ENCODE data around the gene STX2. TPM values are rescaled to one million over a fixed set of nuclear protein-coding genes. Genes with fewer than 3 reads are reported as not detected.

STX2 gene
- total and polyA plus RNA-seq, 2 donors from 2014 or later, result 10.1 to 20.4 TPM

- Histone ChIP-seq H3K27ac (ENCODE audit: low read depth in 2 of 2, low read length in 2 of 2) (peak overlapping the region in 1 of 2 donors; percentile 41), H3K9me3 (ENCODE audit: control insufficient read depth in 2 of 3, insufficient read depth in 1 of 3, low read length in 3 of 3) (no peaks in the 10 kb centered on the region), H3K4me3 (ENCODE audit: low read length in 3 of 3) (peak overlapping the region; percentile 34 to 67 (median 63)), H3K9ac (ENCODE audit: low read length in 3 of 3) (peak overlapping the region; percentile 10 to 63 (median 59)), H3K27me3 (ENCODE audit: control insufficient read depth, insufficient read depth, low read length) (no peaks in the 10 kb centered on the region), H3K4me1 (ENCODE audit: control insufficient read depth in 2 of 3, insufficient read depth in 2 of 3, low read depth in 1 of 3, low read length in 3 of 3) (peaks cover 0 to 9% (median 6%) of the 10 kb centered on the region in 3 donors), H3K36me3 (ENCODE audit: control insufficient read depth in 2 of 3, insufficient read depth in 3 of 3, low read length in 3 of 3) (no peaks in the 10 kb centered on the region)
- no peak for TF ChIP-seq CTCF (IDR thresholded peaks at IDR 0.05; ENCODE audit: borderline replicate concordance, extremely low read depth, insufficient read depth)
- FAIRE-seq, result no peak
- intact Hi-C loops (cut with DNase I), result no loop called here
- peak in 3 of 5 donors; percentile 31 to 86 (median 86) for DNase-seq
Observed at GRCh38 chr12:130838284-130838950, 633 bp downstream of the STX2 start.

GRCh38 chr12:130835436-130835835, 3.6 kb downstream of the STX2 start:
- H3K27me3 ChIP-seq (ENCODE audit: control insufficient read depth, insufficient read depth, low read length), result no peaks in the 10 kb centered on the region
- no peaks in the 10 kb centered on the region for H3K9me3 ChIP-seq (ENCODE audit: control insufficient read depth in 2 of 3, insufficient read depth in 1 of 3, low read length in 3 of 3)
- intact Hi-C loops (cut with DNase I), result no loop called here
- H3K9ac ChIP-seq (ENCODE audit: low read length in 3 of 3), result no peak overlapping the region
- no peak for DNase-seq
- no peak for FAIRE-seq
- peaks cover 0 to 15% (median 6%) of the 10 kb centered on the region in 3 donors for H3K4me1 ChIP-seq (ENCODE audit: control insufficient read depth in 2 of 3, insufficient read depth in 2 of 3, low read depth in 1 of 3, low read length in 3 of 3)
- H3K4me3 ChIP-seq (ENCODE audit: low read length in 3 of 3), result no peak overlapping the region
- no peaks in the 10 kb centered on the region for H3K36me3 ChIP-seq (ENCODE audit: control insufficient read depth in 2 of 3, insufficient read depth in 3 of 3, low read length in 3 of 3)
- no peak for TF ChIP-seq CTCF (IDR thresholded peaks at IDR 0.05; ENCODE audit: borderline replicate concordance, extremely low read depth, insufficient read depth)
- no peak overlapping the region for H3K27ac ChIP-seq (ENCODE audit: low read depth in 2 of 2, low read length in 2 of 2)

- no peak for TF ChIP-seq CTCF (IDR thresholded peaks at IDR 0.05; ENCODE audit: borderline replicate concordance, extremely low read depth, insufficient read depth)
- Histone ChIP-seq H3K4me3 (ENCODE audit: low read length in 3 of 3) (no peak overlapping the region), H3K27me3 (ENCODE audit: control insufficient read depth, insufficient read depth, low read length) (no peaks in the 10 kb centered on the region), H3K4me1 (ENCODE audit: control insufficient read depth in 2 of 3, insufficient read depth in 2 of 3, low read depth in 1 of 3, low read length in 3 of 3) (peaks cover 0 to 14% (median 8%) of the 10 kb centered on the region in 3 donors), H3K9me3 (ENCODE audit: control insufficient read depth in 2 of 3, insufficient read depth in 1 of 3, low read length in 3 of 3) (no peaks in the 10 kb centered on the region), H3K9ac (ENCODE audit: low read length in 3 of 3) (no peak overlapping the region), H3K36me3 (ENCODE audit: control insufficient read depth in 2 of 3, insufficient read depth in 3 of 3, low read length in 3 of 3) (no peaks in the 10 kb centered on the region), H3K27ac (ENCODE audit: low read depth in 2 of 2, low read length in 2 of 2) (no peak overlapping the region)
- FAIRE-seq (no peak), DNase-seq (peak in 1 of 5 donors; percentile 24)
- intact Hi-C loops (cut with DNase I), result no loop called here
Observed at GRCh38 chr12:130835011-130835410, 4.0 kb downstream of the STX2 start.
